Neural progenitor cell (in vitro differentiated cells): ENCODE data around the gene CRISPLD2.

ENCODE experiments used
- CTCF ChIP-seq: fragments of 200-600 bp; sonication (generic); IDR thresholded peaks from 2 replicates; pipeline ENCODE4 v1.5.1; 2017; ENCODE audit warnings: antibody characterized with exemption, mild to moderate bottlenecking
- EZH2phosphoT487 ChIP-seq: fragments of 200-600 bp; sonication (generic); IDR thresholded peaks from 2 replicates; pipeline ENCODE4 v1.6.1; 2017; ENCODE audit warnings: antibody characterized with exemption

- TF ChIP-seq EZH2phosphoT487 (no peak), CTCF (no peak)
These were observed 128.4 kb downstream of the CRISPLD2 start for GRCh38 chr16:84947996-84948850.
